Measurements from ENCODE around the gene TRMT10C. TPM values are rescaled to one million over a fixed set of nuclear protein-coding genes. Genes with fewer than 3 reads are reported as not detected.
"Not testable (repeated sequence)": the region's sequence is repeated elsewhere in the genome, so short reads cannot be mapped to it uniquely, and the experiment has no call there.

TRMT10C gene
- total RNA-seq, 1 donor from 2014 or later, result 19.1 TPM

DNA sequence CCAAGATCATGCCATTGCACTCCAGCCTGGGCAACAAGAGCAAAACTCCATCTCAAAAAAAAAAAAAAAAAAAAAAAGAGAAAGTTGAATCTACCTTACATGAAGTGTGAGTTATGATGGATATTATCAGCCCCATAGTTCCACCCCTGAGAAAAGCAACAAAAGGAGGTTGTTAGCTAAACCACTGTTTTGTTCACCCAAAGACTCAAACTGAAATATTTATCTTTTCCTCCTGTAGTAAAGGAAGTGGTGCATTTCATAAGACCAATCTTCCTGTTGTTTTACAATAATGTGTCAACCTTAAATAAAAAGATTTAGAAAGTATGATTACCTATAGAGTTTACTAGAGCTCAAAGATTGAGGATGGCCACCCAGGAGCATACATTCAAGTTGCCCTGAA is 18.7 kb upstream of the TRMT10C start:
- DNase-seq (ENCODE audit: low spot score), result no peak
- intact Hi-C loops (cut with DNase I), result no loop called here

DNA sequence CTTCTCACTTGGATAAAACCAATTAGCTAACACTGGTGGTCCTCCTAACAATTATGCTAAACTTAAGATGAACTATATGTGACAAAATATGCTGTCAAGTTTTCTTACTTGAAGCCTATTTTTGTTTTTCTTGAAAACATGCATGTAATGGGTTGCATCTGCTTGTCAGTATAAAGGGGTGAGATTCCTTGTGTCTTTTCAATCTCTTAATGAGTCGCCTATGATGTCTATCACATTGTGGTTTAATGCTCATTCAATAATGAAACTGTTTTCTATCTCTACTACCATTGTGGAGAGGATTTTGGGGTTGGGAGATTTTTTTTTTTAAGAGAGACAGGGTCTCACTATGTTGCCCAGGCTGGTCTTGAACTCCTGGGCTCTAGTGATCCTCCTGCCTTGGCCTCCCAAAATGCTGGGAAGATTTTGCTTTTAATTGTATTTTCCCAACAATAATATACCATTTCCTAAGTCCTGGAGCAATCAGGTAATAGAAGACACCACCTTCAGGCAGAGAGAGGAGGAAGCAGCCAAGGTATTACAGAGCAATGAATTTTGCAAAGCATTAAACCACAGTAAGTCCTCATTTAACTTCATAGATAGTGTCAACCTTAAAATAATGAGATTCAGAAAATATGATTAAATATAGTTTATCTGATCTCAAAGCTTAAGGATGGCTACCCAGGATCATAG is 17.4 kb upstream of the TRMT10C start:
- intact Hi-C loops (cut with DNase I), result no loop called here
- DNase-seq (ENCODE audit: low spot score), result no peak

GRCh38 chr3:101548527-101549105 is 13.1 kb upstream of the TRMT10C start:
- no peak for DNase-seq (ENCODE audit: low spot score)
- intact Hi-C loops (cut with DNase I), result no loop called here

DNA sequence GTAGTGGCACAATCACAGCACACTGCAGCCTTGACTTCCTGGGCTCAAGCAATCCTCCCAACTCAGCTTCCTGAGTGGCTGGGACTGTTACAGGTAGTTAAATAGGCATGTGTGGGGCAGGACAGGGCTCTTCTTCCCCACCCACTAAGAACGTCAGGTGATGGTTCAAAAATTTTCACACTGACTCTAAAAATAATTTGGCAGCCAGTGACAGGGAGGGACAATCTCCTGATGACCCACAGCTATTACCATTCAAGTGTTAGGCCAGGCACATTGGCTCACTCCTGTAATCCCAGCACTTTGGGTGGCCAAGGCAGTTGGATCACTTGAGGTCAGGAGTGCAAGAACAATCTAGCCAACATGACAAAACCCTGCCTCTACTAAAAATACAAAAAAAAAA is 12.2 kb upstream of the TRMT10C start:
- intact Hi-C loops (cut with DNase I), result no loop called here
- no peak for DNase-seq (ENCODE audit: low spot score)

DNA sequence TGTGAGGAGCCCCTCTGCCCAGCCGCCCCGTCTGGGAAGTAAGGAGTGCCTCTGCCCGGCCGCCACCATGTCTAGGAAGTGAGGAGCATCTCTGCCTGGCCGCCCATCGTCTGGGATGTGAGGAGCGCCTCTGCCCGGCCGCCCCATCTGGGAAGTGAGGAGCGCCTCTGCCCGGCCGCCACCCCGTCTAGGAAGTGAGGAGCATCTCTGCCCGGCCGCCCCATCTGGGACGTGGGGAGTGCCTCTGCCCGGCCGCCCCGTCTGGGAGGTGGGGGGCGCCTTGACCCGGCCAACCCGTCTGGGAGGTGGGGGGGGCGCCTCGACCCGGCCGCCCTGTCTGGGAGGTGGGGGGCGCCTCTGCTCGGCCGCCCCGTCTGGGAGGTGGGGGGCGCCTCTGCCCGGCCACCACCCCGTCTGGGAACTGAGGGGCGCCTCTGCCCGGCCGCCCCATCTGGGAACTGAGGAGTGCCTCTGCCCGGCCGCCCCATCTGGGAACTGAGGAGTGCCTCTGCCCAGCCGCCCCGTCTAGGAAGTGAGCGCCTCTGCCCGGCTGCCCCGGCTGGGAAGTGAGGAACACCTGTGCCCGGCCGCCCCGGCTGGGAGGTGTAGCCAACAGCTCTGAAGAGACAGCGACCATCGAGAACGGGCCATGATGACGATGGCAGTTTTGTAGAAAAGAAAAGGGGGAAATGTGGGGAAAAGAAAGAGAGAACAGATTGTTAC is 10.1 kb upstream of the TRMT10C start:
- DNase-seq (ENCODE audit: low spot score); intact Hi-C loops (cut with DNase I): not testable (repeated sequence)

DNA sequence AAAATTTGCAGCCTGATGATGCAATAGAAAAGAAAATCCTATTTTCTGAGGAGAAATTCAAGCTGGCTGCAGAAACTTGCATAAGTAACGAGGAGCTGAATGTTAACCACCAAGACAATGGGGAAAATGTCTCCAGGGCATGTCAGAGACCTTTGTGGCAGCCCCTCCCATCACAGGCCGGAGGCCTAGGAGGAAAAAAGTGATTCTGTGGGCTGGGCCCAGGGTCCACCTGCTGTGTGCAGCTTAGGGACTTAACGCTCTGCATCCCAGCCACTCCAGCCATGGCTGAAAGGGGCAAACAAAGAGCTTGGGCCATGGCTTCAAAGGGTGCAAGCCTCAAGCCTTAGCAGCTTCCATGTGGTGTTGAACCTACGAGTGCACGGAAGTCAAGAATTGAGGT is 8.3 kb upstream of the TRMT10C start:
- DNase-seq (ENCODE audit: low spot score); intact Hi-C loops (cut with DNase I): not testable (repeated sequence)

DNA sequence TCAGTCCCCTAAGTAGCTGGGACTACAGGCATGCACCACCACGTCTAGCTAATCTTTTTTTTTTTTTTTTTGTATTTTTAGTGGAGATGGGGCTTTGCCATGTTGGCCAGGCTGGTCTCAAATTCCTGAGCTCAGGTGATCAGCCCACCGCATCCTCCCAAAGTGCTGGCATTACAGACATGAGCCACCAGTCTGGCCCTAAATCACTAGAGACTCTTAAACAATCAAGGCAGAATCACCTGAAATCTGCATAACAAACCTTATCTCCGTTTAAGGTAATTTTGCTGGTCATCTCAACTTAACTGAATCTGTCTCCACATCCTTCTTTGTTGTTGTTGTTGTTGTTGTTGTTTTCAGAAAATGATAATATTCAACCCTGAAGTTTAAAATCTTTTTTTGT is 5.6 kb upstream of the TRMT10C start:
- no peak for DNase-seq (ENCODE audit: low spot score)
- intact Hi-C loops (cut with DNase I), result no loop called here

DNA sequence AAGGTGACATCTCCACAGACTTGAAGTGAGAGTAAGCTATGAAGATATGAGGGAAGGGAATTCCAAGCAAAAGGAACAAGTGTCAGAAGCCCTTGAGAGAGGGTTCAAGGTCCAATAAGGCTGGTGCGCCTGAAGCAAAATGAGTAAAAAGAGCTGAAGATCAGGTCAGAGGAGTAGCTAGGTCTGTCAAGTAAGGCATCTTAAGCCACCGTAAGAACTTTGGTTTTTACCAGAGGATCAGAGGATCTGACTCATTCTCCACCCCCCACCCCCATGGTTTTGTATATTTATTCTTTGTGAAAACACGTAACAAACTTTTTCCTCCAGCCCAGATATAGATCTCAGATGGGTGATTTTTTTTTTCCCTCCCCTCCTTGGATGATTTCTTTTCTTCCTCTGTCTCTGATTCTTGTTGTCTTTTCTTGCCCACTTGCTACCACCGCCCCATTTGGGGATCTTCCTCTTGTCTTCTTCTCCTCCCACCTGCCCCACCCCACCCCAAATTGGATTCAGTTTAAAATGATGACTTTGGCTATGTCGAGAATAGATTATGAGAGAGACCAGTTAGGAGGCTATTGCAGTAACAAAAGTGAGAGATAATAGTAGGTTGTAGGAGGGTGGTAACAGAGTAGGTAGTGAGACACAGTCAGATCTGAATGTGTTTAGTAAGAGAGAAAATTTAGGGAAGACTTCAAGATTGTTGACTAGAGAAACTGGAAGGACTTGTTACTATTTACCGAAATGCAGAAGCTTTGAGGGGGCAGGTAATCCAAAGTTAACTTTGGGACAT is 6.1 kb downstream of the TRMT10C start:
- no peak for DNase-seq (ENCODE audit: low spot score)
- intact Hi-C loops (cut with DNase I), result no loop called here

DNA sequence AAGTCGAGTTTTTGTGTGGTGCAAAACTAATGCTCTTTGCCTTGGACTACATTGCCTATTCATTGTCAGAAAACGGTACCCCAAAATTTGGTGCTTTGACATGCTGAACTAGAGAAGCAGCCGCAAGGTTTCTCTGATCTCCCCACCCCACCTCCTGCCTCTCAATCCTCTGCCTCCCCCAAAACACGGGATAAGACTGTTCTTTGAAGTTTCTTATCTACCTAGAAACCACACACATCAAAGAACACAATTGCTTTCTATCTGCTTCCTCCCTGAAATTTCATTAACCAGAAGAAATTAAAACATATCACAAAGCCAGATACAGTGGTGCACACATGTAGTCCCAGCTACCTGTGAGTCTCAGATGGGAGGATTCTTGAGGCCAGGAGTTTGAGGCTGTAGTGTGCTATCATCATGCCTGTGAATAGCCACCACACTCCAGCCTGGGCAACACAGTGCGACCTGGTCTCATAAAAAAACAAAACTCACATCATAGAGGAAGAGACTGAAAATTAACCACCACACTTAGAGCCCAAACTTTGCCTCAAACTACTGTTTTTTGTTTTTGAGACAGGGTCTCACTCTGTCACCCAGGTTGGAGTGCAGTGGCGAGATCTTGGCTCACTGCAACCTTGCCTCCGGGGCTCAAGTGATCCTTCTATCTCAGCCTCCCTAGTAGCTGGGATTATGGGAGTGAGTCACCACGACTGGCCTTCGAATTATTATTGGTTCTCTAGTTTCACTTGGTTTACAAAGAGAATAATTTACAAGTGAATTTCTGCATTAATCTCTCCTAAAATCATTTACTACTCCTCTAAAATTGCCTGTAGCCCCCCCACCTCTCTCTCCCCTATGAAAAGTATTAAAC is 9.6 kb downstream of the TRMT10C start:
- intact Hi-C loops (cut with DNase I), result loop anchor here (5.0 kb wide), 1 partner anchor 66 kb away; no protein-coding TSS in a partner anchor
- no peak for DNase-seq (ENCODE audit: low spot score)

GRCh38 chr3:101573449-101574387 is 12.1 kb downstream of the TRMT10C start, which contains the start of gene PCNP:
Gene PCNP, plus strand, starts transcription at chr3:101574180. Its CDS starts 36 bp downstream, at chr3:101574216.
- intact Hi-C loops (cut with DNase I), result loop anchor here (1.0 to 5.0 kb wide), 2 partner anchors 64 to 103 kb away; no protein-coding TSS in a partner anchor
- DNase-seq (ENCODE audit: low spot score), result peak; percentile 99

- no peak for DNase-seq (ENCODE audit: low spot score)
- intact Hi-C loops (cut with DNase I), result loop anchor here (1.0 to 5.0 kb wide), 2 partner anchors 63 to 102 kb away; no protein-coding TSS in a partner anchor
Observed at GRCh38 chr3:101574388-101575112, 12.9 kb downstream of the TRMT10C start.

DNA sequence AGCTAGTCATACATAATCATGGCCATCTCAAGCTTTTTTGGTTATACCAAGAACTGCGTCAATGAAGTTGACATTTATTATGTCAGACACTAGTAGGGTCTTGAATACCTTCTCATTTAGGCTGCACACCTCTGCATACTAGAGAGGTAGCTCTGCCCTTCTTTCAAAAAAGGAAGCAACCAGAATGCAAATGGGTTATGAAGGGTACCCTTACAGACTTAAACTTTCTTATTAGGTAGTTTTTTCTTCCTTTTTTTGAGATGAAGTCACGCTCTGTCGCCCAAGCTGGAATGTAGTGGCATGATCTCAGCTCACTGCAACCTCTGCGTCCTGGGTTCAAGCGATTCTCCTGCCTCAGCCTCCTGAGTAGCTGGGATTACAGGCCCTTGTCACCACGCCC is 15.6 kb downstream of the TRMT10C start:
- no peak for DNase-seq (ENCODE audit: low spot score)
- intact Hi-C loops (cut with DNase I), result no loop called here

DNA sequence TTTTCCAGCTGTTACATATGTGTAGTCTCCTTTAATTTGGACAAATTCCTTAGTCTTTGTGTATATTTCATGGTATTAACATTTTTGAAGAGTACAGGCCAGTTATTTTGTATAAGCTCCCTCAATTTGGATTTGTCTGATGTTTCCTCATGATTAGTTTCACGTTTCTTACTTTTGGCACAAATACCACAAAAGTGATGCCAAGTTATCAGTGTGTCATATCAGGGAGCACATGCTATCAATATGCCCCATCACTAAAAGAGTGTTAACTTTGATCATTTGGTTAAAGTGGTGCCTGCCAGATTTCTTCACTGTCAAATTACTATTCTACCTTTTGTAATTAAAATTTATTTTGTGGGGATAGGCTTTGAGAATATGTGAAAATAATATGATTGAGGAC is 26.9 kb downstream of the TRMT10C start:
- intact Hi-C loops (cut with DNase I), result no loop called here
- no peak for DNase-seq (ENCODE audit: low spot score)

- intact Hi-C loops (cut with DNase I), result no loop called here
- DNase-seq (ENCODE audit: low spot score), result no peak
Observed at GRCh38 chr3:101591071-101591470, 29.4 kb downstream of the TRMT10C start.

DNA sequence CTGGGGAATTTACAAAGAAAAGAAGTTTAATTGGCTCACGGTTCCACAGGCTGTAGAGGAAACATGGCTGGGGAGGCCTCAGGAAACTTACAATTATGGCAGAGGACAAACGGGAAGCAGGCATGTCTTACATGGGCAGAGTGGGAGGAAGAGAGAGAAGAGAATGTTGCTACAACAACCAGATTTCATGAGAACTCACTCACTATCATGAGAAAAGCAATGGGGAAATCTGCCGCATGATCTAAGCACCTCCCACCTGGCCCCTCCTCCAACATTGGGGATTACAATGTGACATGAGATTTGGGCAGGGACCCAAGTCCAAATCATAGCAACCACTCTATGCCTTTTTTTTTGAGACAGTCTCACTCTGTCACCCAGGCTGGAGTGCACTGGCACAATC is 41.1 kb downstream of the TRMT10C start:
- DNase-seq (ENCODE audit: low spot score), result no peak
- intact Hi-C loops (cut with DNase I), result no loop called here

GRCh38 chr3:101603184-101603583 is 41.5 kb downstream of the TRMT10C start:
- DNase-seq (ENCODE audit: low spot score), result no peak
- intact Hi-C loops (cut with DNase I), result no loop called here

- intact Hi-C loops (cut with DNase I), result not testable (repeated sequence)
Observed at GRCh38 chr3:101605398-101605797, 43.7 kb downstream of the TRMT10C start.

More at GRCh38 chr3:101605398-101605797, 43.7 kb downstream of the TRMT10C start:
- DNase-seq (ENCODE audit: low spot score), result not testable (repeated sequence)

All from cardiac septum (tissue), 1 donor.